HepG2 (cell line): ENCODE measurements around the gene ADCY5. TPM values are rescaled to one million over a fixed set of nuclear protein-coding genes. Genes with fewer than 3 reads are reported as not detected.
A peak's percentile ranks its signal among the peaks of the same experiment; 100 is the strongest.

Experiments used
- ATAC-seq: fragments of 200-7000 bp; cut with Tn5 transposase; 3 replicates; pipeline ENCODE4 v1.9.1; 2020; ENCODE audit warnings: mild to moderate bottlenecking, moderate library complexity
- BruUV-seq: library from RNA; stranded (reverse); fragments of 400-500 nt; replicated peaks from 2 replicates; lab custom pipeline; 2021; lab: Mats Ljungman, UMichigan
- CTCF ChIA-PET: fragments of 300-600 bp; formaldehyde crosslinking; extraction: SDS; loops from one replicate; lab custom pipeline; 2021; ENCODE audit warnings: low total read pairs, inconsistent platforms, low intra/inter-chr PET ratio; lab: Yijun Ruan, JAX
- POLR2A ChIA-PET: fragments of 350-600 bp; sonication (Branson Sonifier 250); formaldehyde crosslinking; loops from one replicate; lab custom pipeline; 2020; ENCODE audit warnings: antibody characterized with exemption, inconsistent platforms; lab: Yijun Ruan, JAX
- DNase-seq: peaks from one replicate; pipeline ENCODE4 v3.0.0-alpha.2; 2015; ENCODE audit warnings: low spot score
- FAIRE-seq: peaks from 3 replicates; lab custom pipeline; 2011; peaks lifted over from hg19 to GRCh38; lab: Jason Lieb, UNC
- H2AFZ ChIP-seq: one replicate; pipeline ENCODE4 v1.6.1; 2011; ENCODE audit warnings: low read length, inconsistent platforms
- H3K27ac ChIP-seq: fragments of 300-600 bp; 3 replicates; pipeline ENCODE4 v1.8.0; 2011; ENCODE audit warnings: mixed run types, mild to moderate bottlenecking, mixed read lengths, low read length, inconsistent platforms; ENCODE audit not compliant: insufficient read depth; ENCODE audit errors: extremely low read length
- H3K27me3 ChIP-seq, 2 experiments: fragments of 200-600 bp in 1 of 2; 2 replicates in 1 of 2; 3 replicates in 1 of 2; pipeline versions ENCODE4 v1.6.0 to v1.8.0; 2011; ENCODE audit warnings: low read length in 2 of 2, mild to moderate bottlenecking in 2 of 2, moderate library complexity in 2 of 2, inconsistent platforms in 1 of 2; ENCODE audit not compliant: insufficient read depth in 2 of 2, control insufficient read depth in 1 of 2
- H3K36me3 ChIP-seq, 2 experiments: fragments of 200-600 bp in 1 of 2; replicated peaks in 1 of 2; 2 replicates in 1 of 2; 3 replicates in 1 of 2; pipeline versions ENCODE4 v1.5.1 to v1.8.0; 2011; ENCODE audit warnings: low read length in 2 of 2, inconsistent platforms in 1 of 2; ENCODE audit not compliant: insufficient read depth in 2 of 2, control insufficient read depth in 1 of 2
- H3K4me1 ChIP-seq: 2 replicates; pipeline ENCODE4 v1.5.1; 2012; ENCODE audit warnings: low read length, inconsistent platforms; ENCODE audit not compliant: insufficient read depth
- H3K4me2 ChIP-seq: 2 replicates; pipeline ENCODE4 v1.6.0; 2011; ENCODE audit warnings: low read depth, low read length, inconsistent platforms
- H3K4me3 ChIP-seq, 3 experiments: fragments of 200-600 bp in 1 of 3; sonication (generic), shearing (Covaris generic) in 1 of 3; replicated peaks in 1 of 3; 2 replicates each; pipeline ENCODE4 v1.5.1; 2011 to 2016; ENCODE audit warnings: low read length in 3 of 3, inconsistent platforms in 2 of 3, low read depth in 2 of 3, mild to moderate bottlenecking in 2 of 3, control low read depth in 1 of 3, mixed read lengths in 1 of 3; ENCODE audit not compliant: insufficient read depth in 1 of 3
- H3K79me2 ChIP-seq: one replicate; pipeline ENCODE4 v1.6.1; 2011; ENCODE audit warnings: low read length, inconsistent platforms; ENCODE audit not compliant: insufficient read depth
- H3K9ac ChIP-seq: 2 replicates; pipeline ENCODE4 v1.6.0; 2011; ENCODE audit warnings: mild to moderate bottlenecking, low read depth, low read length, inconsistent platforms; ENCODE audit not compliant: insufficient read depth
- H3K9me3 ChIP-seq: 2 replicates; pipeline ENCODE4 v1.5.1; 2012; ENCODE audit warnings: mild to moderate bottlenecking, low read length
- H4K20me1 ChIP-seq: 2 replicates; pipeline ENCODE4 v1.6.0; 2011; ENCODE audit warnings: inconsistent platforms, mild to moderate bottlenecking, low read length, moderate library complexity; ENCODE audit not compliant: insufficient read depth
- ATF7 ChIP-seq, 2 experiments: fragments of 450-650 bp in 1 of 2; sonication (generic) in 1 of 2; formaldehyde crosslinking in 1 of 2; IDR thresholded peaks; 2 replicates each; pipeline versions ENCODE4 v1.4.0 to v1.6.1; 2016 to 2020; ENCODE audit warnings: antibody characterized with exemption in 1 of 2, mild to moderate bottlenecking in 1 of 2, missing genetic modification reagents in 1 of 2
- ISL2 ChIP-seq: sonication (generic); formaldehyde crosslinking; IDR thresholded peaks from 2 replicates; pipeline ENCODE4 v1.5.0; 2020; ENCODE audit warnings: missing genetic modification reagents
- NKX3-1 ChIP-seq: sonication (generic); formaldehyde crosslinking; IDR thresholded peaks from 2 replicates; pipeline ENCODE4 v1.5.0; 2020; ENCODE audit warnings: missing genetic modification reagents
- ZNF10 ChIP-seq: sonication (generic); formaldehyde crosslinking; IDR thresholded peaks from 2 replicates; pipeline ENCODE4 v1.4.0; 2020; ENCODE audit warnings: mild to moderate bottlenecking, low read depth, missing genetic modification reagents, borderline replicate concordance
- ZNF746 ChIP-seq: sonication (generic); formaldehyde crosslinking; IDR thresholded peaks from 2 replicates; pipeline ENCODE4 v1.8.0; 2022; ENCODE audit warnings: mild to moderate bottlenecking, missing genetic modification reagents
- WGBS: methylation state at CpG from one replicate; pipeline ENCODE4 v1.1.6; 2017; ENCODE audit warnings: low lambda C conversion rate; 5-methylcytosine and 5-hydroxymethylcytosine counted together
- in situ Hi-C: cut with HindIII; loops from 2 replicates; pipeline ENCODE4 v1.10.0; 2017; ENCODE audit warnings: low pct_unique_long_range_greater_than_20kb; ENCODE audit not compliant: extremely low pct_ligation_motif_present
- intact Hi-C: fragments of 100-400 bp; cut with micrococcal nuclease; formaldehyde crosslinking; loops from one replicate; pipeline ENCODE4 v1.10.0; 2022; ENCODE audit not compliant: unreplicated experiment
- polyA plus RNA-seq, 8 experiments: library from polyadenylated mRNA; depleted of rRNA in 3 of 8; stranded (reverse) in 7 of 8; unstranded in 1 of 8; fragments of >200 nt; fragmentation: Illumina TruSeq in 4 of 8; extraction: Trizol in 4 of 8; gene quantifications; 2 replicates each; pipeline versions ENCODE4 v1.2.1 to v1.2.3, GENCODE V29; 2011 to 2016; ENCODE audit warnings: low read depth in 4 of 8, missing spikeins in 1 of 8, mixed read lengths in 1 of 8; ENCODE audit not compliant: insufficient read depth in 1 of 8
- total RNA-seq, 5 experiments: library from RNA; depleted of rRNA; stranded (reverse); fragments of >200 nt; fragmentation: Illumina TruSeq; extraction: Trizol; gene quantifications; 2 replicates each; pipeline ENCODE4 v1.2.3, GENCODE V29; 2016; ENCODE audit warnings: low read depth in 1 of 5
- TF ChIP-seq, protein P1 (sequence below): sonication (generic); formaldehyde crosslinking; conservative IDR thresholded peaks from 2 replicates; pipeline ENCODE4 v1.4.0; 2020; ENCODE audit warnings: missing genetic modification reagents
- TF ChIP-seq, protein P2 (sequence below): IDR thresholded peaks from 2 replicates; pipeline ENCODE4 v1.6.1; 2018; ENCODE audit warnings: missing genetic modification reagents, mild to moderate bottlenecking, missing compliant biosample characterization

The ADCY5 gene
- total and polyA plus RNA-seq, 2 of the 13 experiments (the other 11 are each of a cell fraction or from before 2014, with no cell fraction given): not detected

DNA sequence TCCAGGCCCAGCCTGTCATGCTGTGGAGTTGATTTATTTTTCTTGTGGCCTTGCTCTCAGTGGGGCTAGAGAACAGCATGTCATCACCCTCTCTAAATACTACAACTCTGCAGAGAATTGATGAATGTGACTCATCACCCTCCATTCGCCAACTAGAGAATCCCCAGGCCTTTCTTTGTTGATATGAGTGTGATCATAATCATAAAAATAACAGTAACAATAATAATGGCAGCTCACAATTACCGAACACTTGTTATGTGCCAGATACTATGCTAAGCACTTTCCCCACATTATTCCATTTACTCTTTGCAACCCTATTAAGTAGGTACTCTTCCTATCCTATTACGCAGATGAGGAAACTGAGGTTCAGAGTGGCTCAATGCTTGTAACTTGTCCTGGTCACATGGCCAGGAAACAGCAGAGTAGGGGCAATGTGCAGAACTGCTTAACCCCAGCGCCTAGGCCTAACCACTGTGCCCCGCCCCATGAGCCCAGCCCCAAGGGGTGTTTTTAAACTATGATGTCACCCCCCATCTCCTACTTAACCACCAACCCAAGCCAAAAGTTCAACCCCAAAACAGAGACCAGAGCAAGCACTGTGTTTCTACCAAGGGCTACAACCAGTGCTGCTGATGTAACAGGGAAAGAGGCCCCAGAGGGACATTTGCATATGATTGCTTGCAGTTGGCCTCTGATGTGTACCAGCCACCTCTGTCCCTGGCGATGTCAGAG is 104.5 kb downstream of the ADCY5 start:
- CTCF ChIA-PET: no interaction called here
- no peak for DNase-seq
- Histone ChIP-seq H3K9ac (no peak overlapping the region), H3K79me2 (no peaks in the 10 kb centered on the region), H3K4me1 (no peaks in the 10 kb centered on the region), H3K36me3 (no peaks in the 10 kb centered on the region), H3K4me3 (no peak overlapping the region), H4K20me1 (no peaks in the 10 kb centered on the region), H3K27ac (no peak overlapping the region), H3K27me3 (peaks cover 1 to 21% of the 10 kb centered on the region in 2 experiments; a peak in 3 of 5 replicates), H2AFZ (no peak overlapping the region), H3K9me3 (no peaks in the 10 kb centered on the region), H3K4me2 (no peak overlapping the region)
- FAIRE-seq: no peak
- TF ChIP-seq, protein P1, sequence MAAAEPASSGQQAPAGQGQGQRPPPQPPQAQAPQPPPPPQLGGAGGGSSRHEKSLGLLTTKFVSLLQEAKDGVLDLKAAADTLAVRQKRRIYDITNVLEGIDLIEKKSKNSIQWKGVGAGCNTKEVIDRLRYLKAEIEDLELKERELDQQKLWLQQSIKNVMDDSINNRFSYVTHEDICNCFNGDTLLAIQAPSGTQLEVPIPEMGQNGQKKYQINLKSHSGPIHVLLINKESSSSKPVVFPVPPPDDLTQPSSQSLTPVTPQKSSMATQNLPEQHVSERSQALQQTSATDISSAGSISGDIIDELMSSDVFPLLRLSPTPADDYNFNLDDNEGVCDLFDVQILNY (CRISPR knock-in tag): no peak
- peak; percentile 49; the same call in 1 of the 2 replicates for TF ChIP-seq ATF7 (IDR thresholded peaks at IDR 0.05)
- TF ChIP-seq ATF7 (CRISPR knock-in tag; IDR thresholded peaks at IDR 0.05): no peak
- WGBS: 38% methylated on average over 6 of the region's 6 CpGs
- BruUV-seq: no TSS peak
- POLR2A ChIA-PET: no interaction called here
- intact Hi-C loops (no loop called here), in situ Hi-C loops (no loop called here)
- ATAC-seq: no peak

DNA sequence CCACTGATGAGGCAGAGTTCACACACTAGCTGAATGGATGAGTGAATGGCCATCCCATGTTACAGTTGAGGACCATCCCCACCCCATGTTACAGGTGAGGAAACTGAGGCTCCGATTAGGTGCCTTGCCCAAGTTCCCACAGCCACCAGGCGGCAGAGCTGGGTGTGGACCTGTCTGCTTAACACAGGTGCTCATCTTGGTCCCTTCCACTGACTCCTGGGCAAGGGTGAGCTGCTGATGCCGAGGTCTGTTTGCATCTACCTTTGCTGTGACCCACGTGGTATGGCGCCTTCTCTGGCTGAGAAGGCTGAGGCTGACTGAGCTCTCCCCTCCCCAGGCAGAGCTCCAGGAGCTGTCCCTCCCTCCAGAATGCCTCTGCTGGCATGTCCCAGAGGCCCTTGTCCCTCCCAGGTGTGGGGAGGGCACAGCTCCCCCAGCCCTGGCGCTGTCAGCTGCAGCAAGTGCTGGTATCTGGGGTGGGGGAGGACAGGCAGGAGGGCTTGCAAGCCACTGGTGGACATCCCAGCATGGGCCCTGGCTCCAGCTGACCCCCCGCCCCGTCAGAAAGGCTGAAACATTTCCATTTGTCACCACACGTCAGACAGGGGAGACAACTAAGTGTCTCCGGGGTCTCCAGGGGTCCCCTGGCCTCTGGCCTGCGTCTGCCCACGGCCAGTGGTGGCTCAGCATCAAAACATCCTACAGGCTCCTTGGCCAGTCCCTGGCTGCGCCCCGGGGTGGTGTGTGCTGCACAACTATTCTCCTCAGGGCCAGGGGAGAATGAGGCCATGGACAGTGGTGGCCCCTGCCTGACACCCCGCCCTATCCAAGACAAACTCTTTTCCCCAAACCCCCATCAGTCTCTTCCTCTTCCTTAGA is 105.4 kb downstream of the ADCY5 start:
- intact Hi-C loops (no loop called here), in situ Hi-C loops (no loop called here)
- ATAC-seq: no peak
- ChIA-PET CTCF (no interaction called here), POLR2A (no interaction called here)
- H3K27me3 ChIP-seq: peaks cover 0 to 13% of the 10 kb centered on the region in 2 experiments; a peak in 3 of 5 replicates
- no peaks in the 10 kb centered on the region for H3K9me3 ChIP-seq
- no peak for TF ChIP-seq ZNF10 (CRISPR knock-in tag)
- TF ChIP-seq ISL2: no peak
- no peak for TF ChIP-seq ZNF746 (CRISPR knock-in tag)
- TF ChIP-seq, protein P2, sequence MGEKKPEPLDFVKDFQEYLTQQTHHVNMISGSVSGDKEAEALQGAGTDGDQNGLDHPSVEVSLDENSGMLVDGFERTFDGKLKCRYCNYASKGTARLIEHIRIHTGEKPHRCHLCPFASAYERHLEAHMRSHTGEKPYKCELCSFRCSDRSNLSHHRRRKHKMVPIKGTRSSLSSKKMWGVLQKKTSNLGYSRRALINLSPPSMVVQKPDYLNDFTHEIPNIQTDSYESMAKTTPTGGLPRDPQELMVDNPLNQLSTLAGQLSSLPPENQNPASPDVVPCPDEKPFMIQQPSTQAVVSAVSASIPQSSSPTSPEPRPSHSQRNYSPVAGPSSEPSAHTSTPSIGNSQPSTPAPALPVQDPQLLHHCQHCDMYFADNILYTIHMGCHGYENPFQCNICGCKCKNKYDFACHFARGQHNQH: no peak
- no peak for TF ChIP-seq NKX3-1 (CRISPR knock-in tag)
- 33% methylated on average over 3 of the region's 15 CpGs for WGBS
- no peak for FAIRE-seq
- no peaks in the 10 kb centered on the region for H3K4me1 ChIP-seq
- no peak overlapping the region for H3K9ac ChIP-seq
- H3K4me3 ChIP-seq: no peak overlapping the region
- H2AFZ ChIP-seq: no peak overlapping the region
- H4K20me1 ChIP-seq: no peaks in the 10 kb centered on the region
- no peak overlapping the region for H3K27ac ChIP-seq
- no peak for DNase-seq
- no peak overlapping the region for H3K4me2 ChIP-seq
- no TSS peak for BruUV-seq
- no peaks in the 10 kb centered on the region for H3K79me2 ChIP-seq
- H3K36me3 ChIP-seq: no peaks in the 10 kb centered on the region
